Activated CD4-positive, alpha-beta T cell treated with anti-CD3 and anti-CD28 coated beads, Interleukin-2, Interleukin-6, amounts not matched to agents 100 ng/mL and 50 ng/mL, durations not matched to agents 16 hours and 8 hours (primary cell): ENCODE data around the gene EPHA4.

ENCODE experiments used
- DNase-seq: peaks from one replicate; pipeline ENCODE4 v3.0.0-alpha.2; 2020

The EPHA4 gene

DNA sequence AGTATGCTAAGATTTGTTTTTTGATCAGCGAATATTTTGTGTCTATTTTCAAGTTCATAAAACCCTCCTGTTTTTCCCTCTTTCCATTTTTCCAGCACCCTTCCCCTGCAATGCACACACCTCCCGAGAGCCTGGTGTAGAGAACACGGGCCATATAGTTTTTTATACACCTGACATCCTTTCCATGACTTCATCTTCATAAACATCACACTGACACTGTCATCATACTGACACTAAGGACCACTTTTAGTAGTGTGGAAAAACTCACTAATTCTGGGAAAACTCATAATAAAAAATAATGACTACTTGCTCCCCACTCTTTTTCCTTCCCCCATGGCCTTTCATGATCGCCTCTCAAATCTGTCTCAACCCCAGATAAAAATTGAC is 70.2 kb downstream of the EPHA4 start:
- no peak for DNase-seq

- DNase-seq: no peak
Observed at GRCh38 chr2:221501210-221501882, 70.8 kb downstream of the EPHA4 start.

DNA sequence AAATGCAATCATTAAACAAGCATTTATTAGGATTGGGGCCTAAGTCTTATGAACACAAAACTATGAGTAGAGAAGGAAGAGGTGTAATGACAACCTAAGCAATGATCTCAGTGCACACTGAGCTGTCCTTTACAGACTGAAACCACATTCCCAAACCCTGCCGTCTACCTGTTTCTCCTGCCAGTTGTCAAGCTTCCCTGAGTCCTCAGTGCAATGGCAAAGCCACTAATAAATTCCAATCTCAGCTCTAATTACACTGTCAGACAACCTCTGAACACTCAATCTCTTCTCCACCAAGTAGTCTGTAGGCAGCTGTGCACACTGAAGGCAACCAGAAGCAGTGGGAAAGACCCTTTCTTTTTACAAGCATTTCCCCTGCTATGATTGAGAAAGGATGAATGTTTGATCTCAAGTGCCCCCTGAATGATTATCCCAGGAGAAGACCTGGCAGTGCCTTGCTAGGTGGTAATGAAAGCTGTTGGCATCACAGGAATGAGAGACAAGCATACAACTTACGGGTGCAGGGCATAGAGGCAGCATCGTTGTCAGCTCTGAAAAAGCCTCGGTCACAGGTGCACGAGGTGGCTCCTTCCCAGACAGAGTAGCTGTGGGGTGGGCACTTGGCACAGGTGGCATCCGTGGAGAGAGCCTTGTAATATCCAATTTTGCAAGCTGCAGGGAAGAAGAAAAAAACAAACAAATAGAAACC is 71.4 kb downstream of the EPHA4 start:
- no peak for DNase-seq

DNA sequence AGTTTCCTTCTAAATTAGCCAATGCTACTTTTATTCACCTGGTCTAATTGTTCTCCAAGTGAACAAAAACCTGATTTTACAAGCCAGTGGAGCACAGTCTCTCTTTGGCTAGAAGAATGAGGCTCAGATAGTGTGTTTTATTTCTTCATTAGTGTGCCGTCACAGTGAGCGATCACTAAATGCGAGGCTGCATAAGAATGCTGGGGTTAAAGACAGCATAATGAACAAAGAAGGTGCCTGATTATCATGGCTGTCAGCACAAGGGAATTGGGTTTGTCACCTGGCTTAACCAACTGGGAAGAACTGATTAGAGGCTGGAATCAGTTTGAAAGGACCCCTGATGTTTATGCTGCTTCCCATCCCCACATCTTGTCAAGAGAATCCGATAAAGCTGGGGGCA is 76.4 kb downstream of the EPHA4 start:
- DNase-seq: no peak

DNA sequence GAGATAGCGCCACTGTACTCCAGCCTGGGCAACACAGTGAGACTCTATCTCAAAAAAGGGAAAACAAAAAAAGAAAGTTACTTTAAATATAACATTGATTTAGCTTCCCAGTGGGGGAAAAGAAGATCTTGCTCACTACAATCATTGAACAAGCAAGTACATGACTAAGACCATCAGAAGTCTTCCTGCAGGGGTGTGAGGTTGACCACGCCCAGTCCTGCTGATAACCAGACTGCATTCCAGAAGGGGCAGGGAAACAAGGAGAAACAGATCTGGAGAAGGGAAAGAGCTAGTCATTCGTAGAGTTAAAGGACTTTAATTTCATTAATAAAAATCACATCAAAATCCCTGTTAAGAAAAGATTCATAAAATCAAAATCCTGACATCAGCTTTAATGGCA is 77.5 kb downstream of the EPHA4 start:
- DNase-seq: no peak

- DNase-seq: no peak
Observed at GRCh38 chr2:221493391-221493790, 78.7 kb downstream of the EPHA4 start.

GRCh38 chr2:221492636-221493035 is 79.5 kb downstream of the EPHA4 start:
- no peak for DNase-seq

GRCh38 chr2:221490506-221491060 is 81.5 kb downstream of the EPHA4 start:
- no peak for DNase-seq

- DNase-seq: no peak
Observed at GRCh38 chr2:221488136-221488807, 83.8 kb downstream of the EPHA4 start.

DNA sequence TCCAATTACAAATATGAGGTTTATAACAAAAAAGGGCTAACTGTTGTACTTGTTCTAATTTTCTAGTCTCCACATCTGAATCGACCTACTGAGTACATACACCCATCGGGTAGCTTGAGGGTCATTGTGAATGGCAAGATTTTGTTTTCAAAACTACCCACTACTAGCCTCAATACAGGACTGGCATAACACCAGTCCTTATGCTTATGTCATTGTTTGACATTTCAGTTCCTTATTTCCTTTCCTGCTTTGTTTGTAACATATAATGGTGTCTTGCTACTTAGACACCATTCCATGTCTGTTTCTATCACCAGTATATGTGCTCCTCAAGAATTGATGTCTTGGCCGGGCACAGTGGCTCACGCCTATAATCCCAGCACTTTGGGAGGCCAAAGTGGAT is 86.0 kb downstream of the EPHA4 start:
- DNase-seq: no peak

DNA sequence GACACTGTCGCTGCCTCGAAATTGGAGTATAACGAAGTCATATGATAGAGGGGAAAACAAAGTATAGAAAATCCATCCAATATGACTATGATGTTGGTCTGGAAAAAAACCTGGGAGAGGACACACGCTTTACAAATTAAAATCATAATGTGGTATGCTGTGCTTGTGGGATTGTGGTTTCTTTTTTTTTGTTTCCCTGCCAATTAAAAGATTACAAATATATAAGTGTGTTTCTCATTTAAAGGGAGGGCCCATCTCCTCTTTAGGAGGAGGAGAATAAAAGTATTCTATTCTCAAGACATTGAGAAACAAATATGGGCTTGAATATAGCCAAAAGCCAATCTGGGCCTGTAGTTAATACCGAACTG is 86.6 kb downstream of the EPHA4 start:
- no peak for DNase-seq

DNA sequence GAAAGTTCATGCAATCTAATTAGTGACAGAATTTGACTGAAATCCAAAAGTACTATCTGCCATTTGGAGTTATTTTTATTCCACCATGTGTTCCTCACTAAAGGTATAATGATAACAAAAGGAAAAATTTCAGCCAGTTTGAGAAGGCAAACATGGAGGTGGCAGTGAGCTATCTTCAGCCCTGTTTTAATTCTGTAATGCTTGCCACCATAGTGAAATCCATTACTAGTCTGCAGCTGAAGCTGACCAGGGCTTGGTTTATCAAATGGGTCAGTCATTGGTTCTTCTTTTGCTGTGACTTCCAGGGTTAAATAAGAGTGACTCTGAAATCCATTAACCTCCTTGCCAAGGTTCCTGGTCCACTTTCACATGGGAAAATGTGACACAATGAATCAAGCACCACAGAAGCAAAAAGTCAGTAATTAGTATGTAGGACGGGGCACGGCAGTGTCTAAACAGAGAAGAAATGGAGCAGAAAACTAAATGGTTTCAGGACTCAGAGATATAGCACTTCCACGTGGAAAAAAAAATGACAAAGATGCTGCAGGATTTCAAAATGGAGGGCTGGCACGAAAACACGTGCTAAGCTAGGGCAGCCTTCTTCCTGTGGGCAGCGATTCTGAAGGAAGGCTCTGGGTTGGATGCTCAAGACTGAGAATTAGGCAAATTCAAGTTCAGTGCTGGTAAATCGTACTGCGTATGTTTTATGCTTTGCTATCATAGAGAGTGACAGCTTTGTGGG is 87.2 kb downstream of the EPHA4 start:
- no peak for DNase-seq

- DNase-seq: no peak
Observed at GRCh38 chr2:221482666-221483455, 89.2 kb downstream of the EPHA4 start.

DNA sequence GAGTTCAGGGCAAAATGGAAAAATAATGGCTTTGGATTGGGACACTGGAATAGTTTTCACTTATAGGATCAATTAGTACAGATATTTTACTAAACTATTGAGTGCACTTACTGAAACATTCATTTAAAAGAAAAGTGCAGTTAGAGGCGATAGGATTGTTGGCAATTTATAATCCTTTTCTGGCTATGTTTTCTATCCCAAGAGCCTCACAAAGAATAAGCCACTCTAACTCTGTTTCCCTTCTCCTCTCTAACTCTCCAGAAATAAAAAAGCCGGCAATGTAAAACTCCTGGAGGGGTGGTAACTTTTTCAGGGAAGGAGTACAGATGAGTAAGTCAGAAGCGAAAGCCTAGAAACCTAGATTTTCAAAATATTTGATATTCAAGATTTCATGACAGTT is 91.3 kb downstream of the EPHA4 start:
- DNase-seq: no peak

DNA sequence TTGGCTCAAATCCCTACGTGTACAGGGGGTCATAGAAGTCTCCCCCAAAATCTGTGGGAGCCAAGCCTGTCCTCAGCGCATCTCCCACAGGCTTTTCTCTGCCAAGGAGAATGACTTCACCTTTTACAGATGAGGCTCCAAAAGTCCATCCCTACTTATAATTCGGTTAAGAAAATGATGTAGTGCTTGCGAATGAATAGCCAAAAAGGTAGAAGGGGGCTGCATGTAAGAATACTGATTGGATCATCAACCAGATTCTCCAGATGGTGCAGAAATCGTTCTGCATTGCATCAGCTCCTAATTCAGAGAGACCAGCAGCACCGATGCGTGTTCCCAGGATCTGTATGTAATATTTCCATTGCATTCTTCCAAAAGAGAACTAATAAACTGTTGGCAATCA is 91.9 kb downstream of the EPHA4 start:
- no peak for DNase-seq

- DNase-seq: no peak
Observed at GRCh38 chr2:221478485-221478863, 93.6 kb downstream of the EPHA4 start.

- no peak for DNase-seq
Observed at GRCh38 chr2:221477714-221478484, 94.2 kb downstream of the EPHA4 start.

DNA sequence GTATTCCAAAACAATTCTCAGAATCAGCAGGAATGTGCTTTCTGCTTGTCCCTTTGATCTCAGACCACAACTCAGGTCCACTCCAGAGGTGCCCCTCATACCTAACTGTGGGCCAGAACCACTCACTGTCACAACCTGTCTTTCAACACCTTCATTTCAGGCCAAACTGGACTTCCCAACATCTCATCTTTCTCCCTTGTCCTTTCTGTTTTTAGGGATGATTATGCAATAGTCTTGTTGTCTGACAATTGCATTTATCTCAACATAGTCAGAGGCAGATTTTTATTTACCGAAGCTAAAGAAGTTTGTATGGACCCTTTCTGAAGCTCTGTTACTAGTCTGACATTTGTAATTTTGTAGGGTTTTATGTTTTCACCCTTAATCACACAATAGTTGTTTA is 95.9 kb downstream of the EPHA4 start:
- no peak for DNase-seq

GRCh38 chr2:221473451-221473850 is 98.7 kb downstream of the EPHA4 start:
- no peak for DNase-seq

GRCh38 chr2:221468317-221468716 is 103.8 kb downstream of the EPHA4 start:
- DNase-seq: no peak

DNA sequence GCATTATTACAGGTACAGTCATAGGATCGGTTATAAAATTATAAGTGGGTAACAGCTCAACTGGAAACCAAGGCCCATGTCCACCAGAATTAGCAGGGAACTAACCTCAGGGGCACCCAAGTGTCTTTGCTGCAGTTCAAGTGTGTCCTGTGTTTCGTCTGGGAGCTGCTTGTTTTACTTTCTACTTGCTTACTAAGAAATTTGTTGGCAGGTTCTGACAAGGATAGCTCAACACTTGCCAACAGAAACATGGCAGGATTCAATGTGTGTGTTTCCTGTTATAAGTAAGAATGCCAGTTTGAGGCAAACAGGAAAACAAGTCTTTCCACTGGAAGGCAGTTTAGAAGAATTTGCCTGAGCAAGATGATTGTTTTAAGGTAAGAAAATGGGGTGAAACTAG is 104.5 kb downstream of the EPHA4 start:
- DNase-seq: no peak

DNA sequence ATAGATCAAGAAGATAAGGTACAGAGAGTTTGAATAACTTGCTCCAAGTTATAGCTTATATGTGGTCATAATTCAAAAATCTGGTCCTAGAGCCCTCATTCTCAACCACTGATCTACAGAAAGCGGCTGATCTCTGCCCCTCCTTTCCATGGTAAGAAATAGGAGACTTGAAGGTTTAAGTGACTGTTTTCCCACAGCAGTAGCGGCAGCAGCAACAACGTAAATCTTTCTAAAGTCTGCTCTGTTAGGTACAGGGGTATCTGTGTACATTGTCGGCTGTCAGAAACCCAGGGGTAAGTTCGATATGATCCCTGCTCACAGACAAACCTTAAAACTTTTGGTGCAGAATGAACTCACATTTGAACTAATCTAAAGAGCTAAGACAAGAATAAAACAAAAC is 105.4 kb downstream of the EPHA4 start:
- DNase-seq: no peak
